HUDEP-2 (cell line): ENCODE data around the gene CD44.

Experiments
- DNase-seq, 76 experiments: peaks; one replicate each; lab custom pipeline; 2025; ENCODE audit not compliant: unreplicated experiment in 76 of 76; lab: John Stamatoyannopoulos, UW

The CD44 gene

DNA sequence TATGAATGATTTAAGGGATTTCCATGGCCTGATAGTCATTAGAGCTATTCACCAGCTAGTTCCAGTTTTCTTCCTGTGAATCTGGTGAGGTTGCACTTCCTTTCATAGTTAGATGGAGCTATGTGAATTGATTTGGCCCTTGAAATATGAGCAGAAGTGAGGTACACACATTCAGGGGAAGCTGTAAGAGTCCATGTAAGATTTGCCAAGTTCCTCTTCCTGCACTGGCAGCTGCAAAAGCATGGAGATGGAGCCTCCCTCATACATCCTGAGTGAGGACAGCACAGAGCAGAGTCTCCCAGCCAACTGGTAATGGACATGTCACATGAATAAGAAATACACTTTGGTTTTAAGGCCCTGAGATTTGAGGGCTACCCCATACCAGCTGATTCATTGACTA lies 111.7 kb downstream of the CD44 start:
- no peak for DNase-seq

DNA sequence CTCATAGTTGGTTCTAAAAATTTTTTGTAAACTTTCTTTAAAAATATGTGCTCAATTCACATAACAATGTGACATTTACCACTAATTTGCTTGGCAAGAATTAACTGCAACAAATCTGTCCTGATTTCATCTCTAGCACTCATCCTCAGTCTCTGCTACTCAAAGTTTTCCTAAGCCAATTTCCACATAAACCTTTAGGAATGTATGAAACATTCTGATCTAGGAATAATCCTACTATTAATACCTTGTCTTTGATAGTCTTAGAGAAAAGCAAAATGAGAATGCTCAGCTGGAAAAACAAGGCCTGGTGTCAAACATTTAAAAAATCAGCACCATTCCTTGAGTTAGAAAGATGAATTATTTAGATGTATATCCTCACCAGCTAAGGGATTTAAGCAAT lies 114.3 kb downstream of the CD44 start:
- DNase-seq: no peak

- DNase-seq: no peak
Measured at GRCh38 chr11:35255514-35255913, 116.5 kb downstream of the CD44 start.

DNA sequence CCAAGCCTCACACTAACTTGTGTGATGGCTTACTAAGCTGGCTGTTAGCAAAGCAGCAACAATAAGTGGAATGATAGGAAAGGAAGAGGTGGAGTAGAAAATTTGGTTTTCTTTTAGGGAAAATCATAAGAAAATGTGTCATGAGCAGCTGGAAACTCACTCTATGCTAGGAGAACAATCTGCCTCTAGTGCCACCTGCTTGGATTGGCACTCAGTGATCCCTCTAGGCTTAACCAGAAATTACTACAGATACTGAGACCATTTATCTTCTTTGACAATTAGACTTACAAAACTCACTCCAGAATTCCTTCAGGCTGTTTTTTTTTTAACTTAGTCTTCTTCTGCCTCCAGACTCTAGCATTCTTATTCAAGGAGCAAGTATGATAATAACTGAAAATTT lies 117.3 kb downstream of the CD44 start:
- no peak for DNase-seq

- DNase-seq: no peak
Measured at GRCh38 chr11:35257281-35257680, 118.3 kb downstream of the CD44 start.

GRCh38 chr11:35259529-35259928 lies 120.6 kb downstream of the CD44 start:
- no peak for DNase-seq

DNA sequence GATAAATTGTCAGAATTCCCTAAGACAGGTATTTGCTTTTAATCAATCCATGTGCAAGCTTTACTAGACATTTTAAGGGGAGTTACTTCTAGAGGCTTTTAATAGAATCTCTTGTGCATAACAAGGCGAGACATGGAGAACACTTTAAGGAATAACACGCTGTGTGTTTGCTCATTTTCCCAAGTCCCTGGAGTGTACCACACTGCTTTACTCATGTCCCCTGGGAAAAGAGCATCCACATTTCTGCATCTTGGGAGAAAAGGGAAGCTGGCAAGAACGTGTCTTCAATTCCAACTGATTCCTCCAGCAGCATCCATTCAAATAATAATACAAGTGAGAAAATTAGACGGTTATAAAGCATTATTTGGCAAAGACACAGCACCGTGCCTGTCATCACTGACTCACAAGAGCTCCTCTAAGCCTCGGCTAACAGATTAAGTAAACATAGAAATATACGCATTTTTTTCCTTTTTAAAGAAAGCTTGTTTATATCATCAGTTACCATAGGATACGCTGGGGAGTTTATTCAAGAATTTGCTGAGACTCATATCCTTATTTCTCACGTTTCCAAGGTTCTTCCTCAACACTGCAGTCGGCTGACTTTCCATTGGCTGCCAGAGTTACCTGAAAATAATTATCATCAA lies 121.5 kb downstream of the CD44 start:
- DNase-seq: no peak

GRCh38 chr11:35261197-35261596 lies 122.2 kb downstream of the CD44 start:
- no peak for DNase-seq

- no peak for DNase-seq
Measured at GRCh38 chr11:35262056-35262455, 123.1 kb downstream of the CD44 start.

DNA sequence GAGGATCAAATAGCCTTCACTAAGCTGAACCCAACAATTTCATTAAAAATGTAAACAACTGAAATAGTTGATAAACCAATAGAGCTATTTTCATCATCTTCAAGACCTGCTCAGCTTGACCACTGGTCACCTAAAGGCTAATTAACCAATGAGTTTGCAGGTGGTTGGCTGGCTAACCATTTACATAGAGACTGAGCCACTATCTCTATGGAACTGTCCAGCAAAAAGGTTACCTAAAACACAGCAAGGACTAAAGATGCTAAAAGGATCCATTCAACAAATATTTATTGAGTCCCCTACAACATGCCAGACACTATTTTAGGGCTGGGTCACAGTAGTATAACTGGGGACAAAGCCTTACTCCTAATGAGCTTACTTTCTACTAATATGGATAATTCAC lies 123.8 kb downstream of the CD44 start:
- DNase-seq: no peak

DNA sequence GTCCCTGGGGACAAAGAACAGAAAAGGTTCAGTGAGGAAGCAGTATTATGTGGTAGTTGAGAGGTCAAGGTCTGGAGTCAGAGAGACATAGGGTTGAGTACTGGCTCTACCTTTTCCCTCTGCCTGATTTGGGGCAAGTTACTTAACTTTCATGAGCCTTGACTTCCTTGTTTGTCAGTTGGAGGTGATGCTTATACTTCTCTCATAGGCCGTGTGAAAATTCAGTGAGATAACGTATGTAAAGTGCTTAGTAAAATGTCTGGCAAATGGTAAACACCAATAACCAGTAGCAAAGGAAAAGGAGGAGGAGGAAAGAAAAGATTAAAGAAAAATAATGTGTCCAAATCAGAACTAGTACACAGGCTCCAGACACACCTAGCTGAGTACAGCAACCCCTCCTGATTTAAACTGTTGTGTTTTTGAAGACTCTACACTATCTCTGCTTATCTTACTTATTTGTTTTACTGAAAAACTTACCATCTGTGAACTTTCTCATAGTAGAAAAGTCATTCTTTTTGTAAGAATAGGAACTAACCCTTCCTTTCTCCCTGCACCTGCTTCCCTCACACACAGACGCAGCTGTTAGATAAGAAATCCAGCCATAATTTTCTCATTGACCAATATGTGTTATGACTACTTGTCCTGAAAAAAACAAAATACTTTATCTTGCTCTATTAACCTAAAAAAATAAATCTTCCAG lies 126.9 kb downstream of the CD44 start:
- DNase-seq: no peak

DNA sequence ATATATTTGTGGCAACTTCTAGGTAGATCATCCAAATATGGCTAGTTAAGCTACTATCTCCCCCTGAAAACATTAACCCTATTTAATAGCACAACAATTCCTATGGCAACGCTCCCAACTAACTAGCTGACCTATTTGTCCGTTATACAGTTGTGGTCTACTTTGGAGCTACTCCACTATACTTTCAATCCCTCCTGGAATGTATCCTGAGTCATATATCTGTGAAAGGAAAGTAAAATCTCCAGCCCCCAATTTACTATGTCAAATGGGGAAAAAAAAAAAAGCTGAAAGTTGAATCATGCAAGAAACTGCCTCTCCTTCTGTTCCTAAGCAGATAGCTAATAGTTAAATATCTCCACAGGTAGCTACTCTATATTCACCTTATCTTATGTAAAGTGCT lies 128.5 kb downstream of the CD44 start:
- DNase-seq: no peak

- DNase-seq: no peak
Measured at GRCh38 chr11:35270342-35270741, 131.4 kb downstream of the CD44 start.

GRCh38 chr11:35271031-35271430 lies 132.1 kb downstream of the CD44 start:
- DNase-seq: no peak

DNA sequence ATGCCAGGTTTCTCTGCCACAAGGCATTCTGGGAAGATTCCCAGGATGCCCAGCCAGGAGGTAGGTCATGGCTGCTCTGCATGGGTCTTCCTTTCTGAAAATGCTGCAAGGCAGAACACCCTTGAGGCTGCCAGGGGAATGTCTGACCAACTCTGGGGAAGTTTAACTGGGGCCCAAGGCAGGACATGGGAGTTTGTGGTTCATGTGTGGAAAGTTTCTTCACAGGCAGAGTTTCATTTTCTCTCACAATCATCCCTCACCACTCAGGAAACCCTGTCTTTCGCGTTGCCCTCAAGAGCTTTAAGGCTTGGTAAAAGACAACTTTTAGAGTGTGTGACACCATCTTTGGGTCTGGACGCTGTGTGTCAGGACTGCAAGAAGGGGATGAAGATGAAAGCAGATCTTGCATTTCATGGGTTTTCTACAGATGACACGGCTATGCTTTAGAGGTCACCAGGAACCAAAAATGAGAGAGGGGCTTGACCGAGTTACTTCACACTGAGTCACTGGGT lies 133.5 kb downstream of the CD44 start:
- DNase-seq: no peak

GRCh38 chr11:35274909-35275785 lies 136.2 kb downstream of the CD44 start:
- DNase-seq: no peak

DNA sequence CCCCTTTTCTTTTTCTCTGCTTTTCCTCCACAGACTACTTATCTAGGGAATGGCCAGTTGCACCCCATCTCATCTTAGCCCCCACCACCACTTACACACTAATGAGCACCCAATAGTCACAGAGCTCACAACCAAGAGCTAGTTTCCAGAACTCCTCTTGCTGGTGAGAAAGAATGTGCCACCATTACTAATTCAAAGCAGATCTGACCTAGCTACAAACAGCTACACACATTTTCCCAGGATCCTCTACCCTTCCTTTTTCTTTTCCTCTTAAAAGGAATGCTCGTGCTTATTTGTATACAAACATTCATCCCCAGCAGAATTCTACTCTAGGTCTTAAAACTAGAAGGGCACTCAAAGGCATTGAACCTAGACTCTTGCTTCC lies 136.8 kb downstream of the CD44 start:
- no peak for DNase-seq

DNA sequence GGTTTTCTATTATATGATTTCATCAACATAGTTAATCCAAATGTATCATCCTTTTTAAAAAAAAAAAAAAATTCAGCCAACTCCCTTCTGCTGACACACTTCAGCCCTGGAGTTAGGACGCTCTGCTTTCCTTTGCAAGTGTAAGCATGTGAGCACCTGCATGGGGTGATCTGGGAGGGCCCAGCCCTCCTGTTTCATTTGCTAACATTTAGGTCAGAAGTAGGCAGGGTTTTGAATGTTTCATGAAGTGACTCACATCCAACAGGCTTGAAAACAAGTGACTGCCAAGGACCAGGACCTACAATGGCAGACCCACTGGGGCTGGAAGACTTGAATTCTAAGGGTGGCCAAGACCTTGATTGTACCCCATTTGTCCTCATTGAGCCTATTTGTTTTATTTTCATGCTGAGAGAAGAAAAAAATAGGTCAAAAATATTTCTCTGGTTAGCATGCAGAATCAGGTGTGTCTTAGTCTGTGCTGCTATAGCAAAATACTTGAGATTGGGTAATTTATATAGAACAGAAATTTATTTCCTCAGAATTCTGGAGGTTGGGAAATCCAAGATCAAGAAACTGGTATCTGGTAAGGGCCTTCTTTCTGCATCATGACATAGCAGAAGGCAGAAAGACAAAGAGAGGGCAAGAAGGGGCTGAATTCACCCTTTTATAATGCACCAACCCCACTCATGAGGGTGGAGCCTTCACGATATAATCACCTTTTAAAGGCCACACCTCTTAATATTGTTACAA lies 137.6 kb downstream of the CD44 start:
- no peak for DNase-seq

DNA sequence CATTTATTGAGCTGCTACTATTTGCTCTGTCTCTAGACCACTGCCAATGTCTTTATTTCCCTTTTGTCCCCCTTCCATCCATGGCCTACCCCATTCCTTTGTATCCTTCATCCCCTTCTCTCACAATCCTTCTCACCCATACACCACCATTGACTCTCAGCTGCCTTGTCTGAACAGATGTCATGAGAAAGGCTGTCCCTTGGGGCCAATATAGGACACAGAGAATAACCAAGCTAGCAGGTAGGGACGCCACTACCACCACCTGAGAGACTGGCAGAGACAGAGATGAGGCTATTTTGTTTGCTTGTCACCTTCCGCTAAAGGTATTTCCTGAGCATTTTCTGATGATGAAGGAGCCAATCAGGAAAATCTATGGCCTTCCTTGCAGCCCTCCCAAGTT lies 138.9 kb downstream of the CD44 start:
- DNase-seq: no peak

DNA sequence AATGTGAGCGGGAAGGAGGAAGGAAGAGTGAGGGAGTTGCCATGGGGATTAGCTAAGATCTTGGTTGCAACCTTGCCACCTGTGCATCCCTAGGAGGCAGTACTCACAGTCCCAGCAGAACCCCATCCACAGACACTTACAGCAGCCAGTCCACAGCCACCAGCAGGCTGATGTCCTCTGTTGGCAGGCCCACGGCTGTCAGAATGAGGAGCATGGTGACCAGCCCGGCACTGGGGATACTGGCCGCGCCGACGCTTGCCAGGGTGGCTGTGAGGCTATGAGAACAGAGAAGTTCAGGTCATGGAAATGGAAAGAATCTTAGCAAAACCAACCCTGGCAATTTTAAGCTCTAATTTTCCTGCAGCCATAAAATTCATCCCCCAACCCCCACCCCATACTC lies 141.8 kb downstream of the CD44 start:
- no peak for DNase-seq

DNA sequence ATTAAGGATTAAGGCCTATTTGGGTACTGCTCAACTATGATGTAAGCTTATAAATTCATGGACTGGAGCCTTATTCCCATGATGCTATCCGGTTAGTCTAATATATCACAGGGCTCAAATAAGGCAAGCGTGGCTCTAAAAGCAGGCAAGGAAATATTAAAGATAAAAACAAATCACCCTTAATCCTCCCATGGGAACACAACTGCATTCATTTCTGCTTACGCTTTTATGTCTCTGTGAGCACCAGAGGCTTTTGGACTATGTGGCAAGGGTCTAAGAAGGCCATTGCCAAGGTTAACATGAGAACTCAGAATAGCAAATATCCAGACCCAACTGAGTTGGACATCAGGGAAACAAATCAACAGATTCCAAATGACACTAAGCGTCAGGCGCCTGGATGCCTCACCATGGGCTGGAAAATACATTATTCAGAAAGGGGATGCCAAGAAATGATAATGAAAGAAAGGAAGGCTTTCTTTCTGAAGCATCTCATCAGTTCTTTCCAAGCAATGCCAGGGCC lies 142.3 kb downstream of the CD44 start:
- DNase-seq: no peak
